Measurements from ENCODE around the gene NUP42.

DNA sequence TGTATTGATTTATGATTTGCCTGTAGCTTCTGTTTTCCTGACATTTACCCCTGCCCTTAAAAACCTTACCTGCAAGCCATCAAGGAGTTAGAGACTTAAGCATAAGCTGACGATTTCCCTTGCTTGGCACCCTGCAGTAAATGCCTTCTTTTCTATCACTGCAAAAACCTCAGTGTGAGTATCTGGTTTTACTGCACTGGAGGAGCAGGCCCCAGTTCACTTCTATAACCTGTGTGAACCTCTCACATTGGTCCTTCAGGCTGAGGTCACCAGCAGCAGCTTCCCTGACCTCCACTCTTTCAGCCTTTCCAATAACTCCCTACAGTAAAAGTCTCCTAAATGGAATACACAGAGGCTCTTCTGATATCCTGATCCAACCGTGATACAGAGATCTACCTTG lies 30.5 kb downstream of the NUP42 start:
- TF ChIP-seq EZH2 (IDR thresholded peaks at IDR 0.05) = no peak
- TF ChIP-seq, protein P1, sequence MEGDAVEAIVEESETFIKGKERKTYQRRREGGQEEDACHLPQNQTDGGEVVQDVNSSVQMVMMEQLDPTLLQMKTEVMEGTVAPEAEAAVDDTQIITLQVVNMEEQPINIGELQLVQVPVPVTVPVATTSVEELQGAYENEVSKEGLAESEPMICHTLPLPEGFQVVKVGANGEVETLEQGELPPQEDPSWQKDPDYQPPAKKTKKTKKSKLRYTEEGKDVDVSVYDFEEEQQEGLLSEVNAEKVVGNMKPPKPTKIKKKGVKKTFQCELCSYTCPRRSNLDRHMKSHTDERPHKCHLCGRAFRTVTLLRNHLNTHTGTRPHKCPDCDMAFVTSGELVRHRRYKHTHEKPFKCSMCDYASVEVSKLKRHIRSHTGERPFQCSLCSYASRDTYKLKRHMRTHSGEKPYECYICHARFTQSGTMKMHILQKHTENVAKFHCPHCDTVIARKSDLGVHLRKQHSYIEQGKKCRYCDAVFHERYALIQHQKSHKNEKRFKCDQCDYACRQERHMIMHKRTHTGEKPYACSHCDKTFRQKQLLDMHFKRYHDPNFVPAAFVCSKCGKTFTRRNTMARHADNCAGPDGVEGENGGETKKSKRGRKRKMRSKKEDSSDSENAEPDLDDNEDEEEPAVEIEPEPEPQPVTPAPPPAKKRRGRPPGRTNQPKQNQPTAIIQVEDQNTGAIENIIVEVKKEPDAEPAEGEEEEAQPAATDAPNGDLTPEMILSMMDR (IDR thresholded peaks at IDR 0.05) = no peak
- TF ChIP-seq EZH2phosphoT487 (IDR thresholded peaks at IDR 0.05) = no peak
